GM12878 (cell line): ENCODE data around the gene ANGPTL2.

Experiments
- CHD2 ChIP-seq: IDR thresholded peaks from 2 replicates; pipeline ENCODE4 v1.6.1; 2011; ENCODE audit warnings: low read depth, low read length, improper control_type of control experiment, borderline replicate concordance
- NFIC ChIP-seq: IDR thresholded peaks from 2 replicates; pipeline ENCODE4 v1.6.1; 2012; ENCODE audit warnings: low read depth, mild to moderate bottlenecking, inconsistent platforms, low read length, moderate library complexity
- YY1 ChIP-seq: IDR thresholded peaks from 2 replicates; pipeline ENCODE4 v1.6.1; 2011; ENCODE audit warnings: low read depth, mild to moderate bottlenecking, low read length
- ZNF274 ChIP-seq: IDR thresholded peaks from one replicate; pipeline ENCODE4 v1.8.0; 2011; ENCODE audit not compliant: insufficient read length, insufficient read depth
- TF ChIP-seq, protein P1 (sequence below), 3 experiments: IDR thresholded peaks in 2 of 3; conservative IDR thresholded peaks in 1 of 3; 2 replicates each; pipeline ENCODE4 v1.5.1; 2011; ENCODE audit warnings: low read depth in 3 of 3, low read length in 3 of 3, mild to moderate bottlenecking in 3 of 3, control low read depth in 2 of 3, moderate library complexity in 2 of 3, inconsistent platforms in 1 of 3, mixed read lengths in 1 of 3; ENCODE audit not compliant: control insufficient read depth in 2 of 3, insufficient read depth in 1 of 3; ENCODE audit errors: extremely low read depth in 1 of 3

DNA sequence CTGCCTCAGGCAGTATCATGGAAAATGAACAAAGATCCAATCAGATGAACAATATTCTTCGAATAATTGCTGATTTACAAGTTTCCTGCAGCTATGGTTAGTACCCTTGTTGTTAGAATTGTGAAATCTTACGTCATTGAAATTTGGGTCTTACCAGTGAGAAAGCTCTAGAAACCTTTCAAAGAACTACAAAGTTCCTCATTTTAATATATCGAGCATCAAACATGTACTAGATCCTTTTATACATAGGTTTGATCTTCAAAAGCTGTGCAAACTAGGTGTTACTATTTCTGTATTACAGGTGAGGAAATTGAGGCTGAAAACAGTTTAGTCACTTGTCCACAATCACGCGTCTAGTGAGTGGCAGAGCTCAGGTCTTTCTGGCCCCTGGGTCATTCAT is 43.7 kb upstream of the ANGPTL2 start:
- no peak; the same call in none of the 2 replicates for TF ChIP-seq NFIC
- TF ChIP-seq CHD2, result no peak
- TF ChIP-seq, protein P1, sequence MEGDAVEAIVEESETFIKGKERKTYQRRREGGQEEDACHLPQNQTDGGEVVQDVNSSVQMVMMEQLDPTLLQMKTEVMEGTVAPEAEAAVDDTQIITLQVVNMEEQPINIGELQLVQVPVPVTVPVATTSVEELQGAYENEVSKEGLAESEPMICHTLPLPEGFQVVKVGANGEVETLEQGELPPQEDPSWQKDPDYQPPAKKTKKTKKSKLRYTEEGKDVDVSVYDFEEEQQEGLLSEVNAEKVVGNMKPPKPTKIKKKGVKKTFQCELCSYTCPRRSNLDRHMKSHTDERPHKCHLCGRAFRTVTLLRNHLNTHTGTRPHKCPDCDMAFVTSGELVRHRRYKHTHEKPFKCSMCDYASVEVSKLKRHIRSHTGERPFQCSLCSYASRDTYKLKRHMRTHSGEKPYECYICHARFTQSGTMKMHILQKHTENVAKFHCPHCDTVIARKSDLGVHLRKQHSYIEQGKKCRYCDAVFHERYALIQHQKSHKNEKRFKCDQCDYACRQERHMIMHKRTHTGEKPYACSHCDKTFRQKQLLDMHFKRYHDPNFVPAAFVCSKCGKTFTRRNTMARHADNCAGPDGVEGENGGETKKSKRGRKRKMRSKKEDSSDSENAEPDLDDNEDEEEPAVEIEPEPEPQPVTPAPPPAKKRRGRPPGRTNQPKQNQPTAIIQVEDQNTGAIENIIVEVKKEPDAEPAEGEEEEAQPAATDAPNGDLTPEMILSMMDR (IDR thresholded peaks at IDR 0.05 in 2 of 3, conservative IDR thresholded peaks at IDR 0.05 in 1 of 3; ENCODE audit: control insufficient read depth in 2 of 3, extremely low read depth in 1 of 3, insufficient read depth in 1 of 3, low read depth in 3 of 3, low read length in 3 of 3), result no peak
- TF ChIP-seq ZNF274, result no peak
- TF ChIP-seq YY1, result no peak
